Measurements from ENCODE around the gene SLC27A6.

The SLC27A6 gene

DNA sequence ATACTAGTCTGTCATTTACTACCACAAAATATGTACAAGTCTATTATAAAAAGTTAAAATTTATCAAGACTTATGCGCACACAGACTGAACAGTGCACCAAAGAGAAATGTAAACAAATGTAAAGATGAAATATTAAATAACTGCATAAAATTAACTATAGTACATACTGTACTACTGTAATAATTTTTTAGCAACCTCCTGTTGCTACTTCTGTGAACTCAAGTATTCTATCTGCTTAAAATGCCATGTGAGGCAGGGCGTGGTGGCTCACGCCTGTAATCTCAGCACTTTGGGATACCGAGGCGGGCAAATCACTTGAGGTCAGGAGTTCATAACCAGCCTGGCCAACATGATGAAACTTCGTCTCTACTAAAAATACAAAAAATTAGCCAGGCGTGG, 115.5 kb downstream of the SLC27A6 start:
- H3K36me3 Mint-ChIP-seq (ENCODE audit: low read depth) = no peaks in the 10 kb centered on the region
- no peaks in the 10 kb centered on the region for H3K27me3 Mint-ChIP-seq (ENCODE audit: low read depth, poor library complexity)
- TF ChIP-seq, protein P1, sequence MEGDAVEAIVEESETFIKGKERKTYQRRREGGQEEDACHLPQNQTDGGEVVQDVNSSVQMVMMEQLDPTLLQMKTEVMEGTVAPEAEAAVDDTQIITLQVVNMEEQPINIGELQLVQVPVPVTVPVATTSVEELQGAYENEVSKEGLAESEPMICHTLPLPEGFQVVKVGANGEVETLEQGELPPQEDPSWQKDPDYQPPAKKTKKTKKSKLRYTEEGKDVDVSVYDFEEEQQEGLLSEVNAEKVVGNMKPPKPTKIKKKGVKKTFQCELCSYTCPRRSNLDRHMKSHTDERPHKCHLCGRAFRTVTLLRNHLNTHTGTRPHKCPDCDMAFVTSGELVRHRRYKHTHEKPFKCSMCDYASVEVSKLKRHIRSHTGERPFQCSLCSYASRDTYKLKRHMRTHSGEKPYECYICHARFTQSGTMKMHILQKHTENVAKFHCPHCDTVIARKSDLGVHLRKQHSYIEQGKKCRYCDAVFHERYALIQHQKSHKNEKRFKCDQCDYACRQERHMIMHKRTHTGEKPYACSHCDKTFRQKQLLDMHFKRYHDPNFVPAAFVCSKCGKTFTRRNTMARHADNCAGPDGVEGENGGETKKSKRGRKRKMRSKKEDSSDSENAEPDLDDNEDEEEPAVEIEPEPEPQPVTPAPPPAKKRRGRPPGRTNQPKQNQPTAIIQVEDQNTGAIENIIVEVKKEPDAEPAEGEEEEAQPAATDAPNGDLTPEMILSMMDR (IDR thresholded peaks at IDR 0.05) = no peak
- no peaks in the 10 kb centered on the region for H3K9me3 Mint-ChIP-seq
- H3K4me3 Mint-ChIP-seq = no peak overlapping the region
- no peaks in the 10 kb centered on the region for H3K4me1 Mint-ChIP-seq
- DNase-seq = no peak
- no peak overlapping the region for H3K27ac Mint-ChIP-seq

DNA sequence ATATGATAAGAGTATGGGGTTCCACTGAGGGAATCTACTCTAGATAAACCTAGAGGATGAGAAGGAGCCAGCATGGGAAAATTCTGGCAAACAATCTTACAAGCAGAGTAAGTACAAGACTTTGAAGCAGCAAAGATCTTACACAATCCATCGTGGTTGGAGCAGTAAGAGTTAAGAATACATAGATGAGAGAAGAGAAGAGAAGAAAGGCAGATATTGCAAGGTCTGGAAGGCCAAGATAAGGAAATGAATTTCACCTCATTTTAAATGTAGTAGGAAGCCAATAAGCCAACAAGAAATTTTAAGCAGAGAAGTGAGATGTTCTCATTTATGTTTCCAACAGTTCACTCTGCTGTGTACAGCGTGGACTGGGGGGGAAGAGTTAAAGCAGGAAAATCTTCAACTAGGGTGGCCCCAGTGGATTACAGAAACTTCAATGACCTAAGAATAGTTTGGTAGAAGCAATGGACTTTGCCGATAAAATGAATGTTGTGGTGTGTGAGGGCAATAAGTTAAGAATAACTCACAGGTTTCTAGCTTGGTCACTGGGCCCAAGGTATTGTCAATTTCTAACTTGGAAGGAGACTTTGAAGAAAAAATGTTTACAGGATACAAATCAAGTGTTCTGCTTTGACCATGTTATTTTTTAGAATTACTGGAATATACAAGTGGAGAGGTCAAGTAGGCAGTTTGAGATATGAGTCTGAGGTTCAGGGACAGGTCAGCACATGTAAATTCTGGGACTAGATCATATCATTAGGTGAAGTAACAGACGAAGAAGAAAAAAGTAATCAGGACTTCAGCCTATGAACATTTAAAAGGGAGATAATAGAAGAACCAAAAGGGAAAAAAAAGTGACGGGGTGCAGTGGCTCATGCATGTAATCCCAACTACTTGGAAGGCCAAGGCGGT, 117.2 kb downstream of the SLC27A6 start:
- no peaks in the 10 kb centered on the region for H3K9me3 Mint-ChIP-seq
- peaks cover 6% of the 10 kb centered on the region for H3K27me3 Mint-ChIP-seq (ENCODE audit: low read depth, poor library complexity)
- DNase-seq = no peak
- no peak overlapping the region for H3K4me3 Mint-ChIP-seq
- TF ChIP-seq, protein P1 (IDR thresholded peaks at IDR 0.05) = no peak
- H3K36me3 Mint-ChIP-seq (ENCODE audit: low read depth) = no peaks in the 10 kb centered on the region
- H3K27ac Mint-ChIP-seq = no peak overlapping the region
- H3K4me1 Mint-ChIP-seq = no peaks in the 10 kb centered on the region

All from nephron progenitor cell (in vitro differentiated cells).